ENCODE measurements around the gene DNAI4.
"Not testable (repeated sequence)": the region's sequence is repeated elsewhere in the genome, so short reads cannot be mapped to it uniquely, and the experiment has no call there.

DNAI4 gene

GRCh38 chr1:66927528-66927927 lies 2.9 kb upstream of the DNAI4 start:
- DNase-seq: peak; percentile 49

DNA sequence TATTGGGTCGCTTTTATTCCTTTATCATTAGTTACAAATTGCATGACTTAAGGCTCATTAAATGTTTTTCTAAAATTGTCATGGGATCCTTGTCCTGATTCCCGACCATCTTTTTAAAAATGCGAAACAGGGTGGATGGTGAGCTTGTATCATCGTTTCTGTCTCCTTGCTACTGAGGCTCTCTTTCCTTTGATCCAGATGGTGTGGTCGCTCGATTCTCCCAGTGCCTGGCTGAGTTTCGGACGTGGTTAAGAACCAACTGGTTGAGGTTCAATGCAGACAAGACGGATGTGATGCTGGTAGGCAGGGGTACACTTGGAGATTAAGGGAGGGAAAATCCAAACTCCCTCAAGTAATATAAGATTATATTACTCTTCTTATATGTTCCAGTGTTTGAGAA lies 1.3 kb upstream of the DNAI4 start:
- DNase-seq: peak; percentile 72

DNA sequence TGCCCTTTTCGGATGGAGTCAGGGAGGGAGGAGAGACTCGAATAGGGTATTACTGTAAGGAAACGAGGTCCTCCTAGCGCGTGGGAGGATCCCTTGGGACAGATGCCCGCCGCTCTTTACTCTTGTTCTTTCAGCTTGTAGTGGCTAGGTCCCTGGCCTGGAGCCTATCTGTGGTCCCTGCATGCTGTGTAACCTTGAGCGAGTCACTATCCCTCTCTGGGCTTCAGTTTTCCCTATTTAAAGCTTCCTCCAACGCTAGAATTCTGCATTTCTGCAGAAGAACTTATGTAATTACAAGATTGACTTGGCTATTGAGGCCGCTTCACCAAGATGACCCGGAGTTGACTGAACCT lies 878 bp upstream of the DNAI4 start:
- no peak for DNase-seq

DNA sequence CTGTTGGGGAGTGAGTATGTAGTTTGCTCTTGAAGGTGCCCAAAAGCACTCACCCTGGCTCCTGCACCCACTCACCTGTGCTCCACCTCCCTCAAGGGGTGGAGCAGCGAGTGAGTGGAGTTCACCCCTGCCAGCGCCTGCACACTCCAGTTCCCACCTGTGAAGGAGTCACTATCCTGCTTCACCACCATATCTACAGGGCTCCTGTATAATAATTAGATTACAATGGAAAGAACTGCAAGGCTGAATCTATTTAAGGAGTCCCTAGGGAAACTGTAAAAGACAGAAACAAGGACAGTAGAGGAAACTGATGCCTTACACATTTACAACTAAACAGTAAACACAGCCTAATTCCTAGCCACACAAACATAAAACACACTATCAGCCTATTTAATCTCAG lies 4.1 kb downstream of the DNAI4 start:
- DNase-seq: no peak

DNA sequence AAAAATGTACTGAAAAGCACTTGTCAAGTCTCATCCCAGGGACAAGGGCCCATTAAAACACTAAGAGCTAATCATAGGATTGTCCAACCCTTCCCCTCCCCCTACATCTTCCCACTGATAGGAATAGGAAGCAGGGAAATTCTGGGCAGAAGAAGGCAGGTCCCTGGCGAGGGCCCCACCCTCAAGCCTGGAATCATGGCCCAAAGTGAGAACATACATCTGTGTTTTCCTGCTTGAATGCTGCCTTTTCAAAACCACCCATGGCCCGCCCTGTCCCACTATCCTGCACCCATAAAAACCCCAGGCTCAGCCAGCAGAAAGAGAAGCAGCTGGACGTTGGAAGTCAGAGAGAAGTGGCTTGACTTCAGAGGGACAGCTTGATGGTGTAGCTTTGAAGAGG lies 4.8 kb downstream of the DNAI4 start:
- DNase-seq: peak; percentile 8

DNA sequence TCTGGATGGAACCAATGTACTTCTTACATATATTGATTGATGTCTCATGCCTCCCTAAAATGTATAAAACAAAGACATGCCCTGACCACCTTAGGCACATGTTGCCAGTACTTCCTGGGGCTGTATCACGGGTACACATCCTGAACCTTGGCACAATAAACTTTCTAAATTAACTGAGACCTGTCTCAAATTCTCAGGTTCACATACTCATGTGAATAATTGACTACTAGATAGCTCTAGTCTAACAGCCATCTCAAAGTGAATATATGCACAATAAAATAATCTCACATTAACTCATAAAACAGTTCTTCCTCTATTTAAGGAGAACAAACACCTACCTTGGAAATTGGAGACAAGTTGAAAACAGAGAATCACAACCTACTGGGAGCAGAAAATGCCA lies 5.6 kb downstream of the DNAI4 start:
- DNase-seq: no peak

DNA sequence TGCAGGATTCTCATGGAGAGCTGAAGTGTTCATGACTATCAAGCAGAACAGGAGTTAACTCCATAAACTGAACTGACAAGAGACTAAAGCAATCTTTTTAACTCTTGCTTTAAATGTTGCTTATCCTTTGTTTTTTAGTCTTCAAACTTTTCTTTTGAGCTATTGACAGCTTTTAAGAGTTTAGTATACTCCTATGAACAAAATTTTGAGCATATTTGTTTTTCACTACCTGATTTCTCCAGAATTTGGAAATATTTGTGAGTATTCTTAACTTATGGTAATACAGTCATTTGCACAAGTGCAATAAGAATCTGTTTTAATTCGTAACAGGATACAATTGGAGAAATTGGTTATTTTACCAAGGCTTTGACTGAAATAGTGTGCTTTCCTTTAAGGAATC lies 7.2 kb downstream of the DNAI4 start:
- peak; percentile 37 for DNase-seq

GRCh38 chr1:66916320-66916719 lies 8.3 kb downstream of the DNAI4 start:
- DNase-seq: peak; percentile 97

- not testable (repeated sequence) for DNase-seq
Measured at GRCh38 chr1:66915203-66915602, 9.5 kb downstream of the DNAI4 start.

DNA sequence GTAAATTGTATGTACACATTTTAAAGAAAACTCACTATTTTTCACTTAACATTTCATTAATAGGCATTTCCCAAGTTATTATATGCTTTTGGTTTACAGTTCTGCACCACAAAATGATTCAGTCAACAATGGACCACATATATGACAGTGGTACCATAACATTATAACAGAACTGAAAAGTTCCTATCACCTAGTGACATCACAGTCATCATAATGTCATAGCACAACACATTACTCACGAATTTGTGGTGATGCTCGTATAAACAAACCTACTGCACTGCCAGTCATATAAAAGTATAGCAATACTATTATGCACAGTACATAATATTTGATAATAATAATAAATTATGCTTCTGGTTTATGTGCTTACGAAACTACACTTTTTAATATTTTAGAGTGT lies 30.9 kb downstream of the DNAI4 start:
- no peak for DNase-seq

- DNase-seq: no peak
Measured at GRCh38 chr1:66890621-66891020, 34.0 kb downstream of the DNAI4 start.

DNA sequence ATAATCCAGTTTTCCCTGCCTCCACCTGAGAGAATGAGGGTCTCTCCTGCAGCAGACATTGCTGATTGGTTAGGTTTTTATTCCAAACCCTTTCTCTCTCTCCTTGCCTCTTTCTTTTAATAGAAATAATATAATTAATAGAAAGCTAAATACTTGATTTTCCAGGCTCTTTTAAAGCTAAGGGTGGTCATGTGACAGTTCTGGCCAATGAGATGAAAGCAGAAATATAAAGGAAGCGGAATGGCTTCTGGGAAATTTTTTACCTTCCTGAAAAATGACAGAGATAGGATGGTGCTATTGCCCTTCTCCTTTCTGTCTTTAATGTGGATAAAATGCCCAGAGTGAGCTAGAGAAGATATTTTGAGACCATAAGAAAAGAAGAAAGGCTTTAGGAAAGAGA lies 35.6 kb downstream of the DNAI4 start:
- no peak for DNase-seq

- DNase-seq: no peak
Measured at GRCh38 chr1:66876664-66877063, 48.0 kb downstream of the DNAI4 start.

GRCh38 chr1:66873111-66873510 lies 51.5 kb downstream of the DNAI4 start:
- no peak for DNase-seq

DNA sequence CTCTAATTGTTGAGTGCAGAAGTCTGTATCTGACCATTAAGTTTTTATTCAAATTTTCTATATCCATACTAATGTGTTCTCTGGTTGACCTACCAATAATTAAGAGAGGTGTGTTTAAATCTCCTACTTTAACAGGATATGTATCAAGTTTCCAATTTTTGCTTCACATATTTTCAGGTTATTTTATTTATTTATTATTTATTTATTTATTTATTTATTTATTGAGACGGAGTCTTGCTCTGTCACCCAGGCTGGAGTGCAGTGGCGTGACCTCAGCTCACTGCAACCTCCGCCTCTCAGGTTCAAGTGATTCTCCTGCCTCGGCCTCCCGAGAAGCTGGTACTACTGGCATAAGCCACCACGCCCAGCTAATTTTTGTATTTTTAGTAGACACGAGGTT lies 52.6 kb downstream of the DNAI4 start:
- DNase-seq: not testable (repeated sequence)

DNA sequence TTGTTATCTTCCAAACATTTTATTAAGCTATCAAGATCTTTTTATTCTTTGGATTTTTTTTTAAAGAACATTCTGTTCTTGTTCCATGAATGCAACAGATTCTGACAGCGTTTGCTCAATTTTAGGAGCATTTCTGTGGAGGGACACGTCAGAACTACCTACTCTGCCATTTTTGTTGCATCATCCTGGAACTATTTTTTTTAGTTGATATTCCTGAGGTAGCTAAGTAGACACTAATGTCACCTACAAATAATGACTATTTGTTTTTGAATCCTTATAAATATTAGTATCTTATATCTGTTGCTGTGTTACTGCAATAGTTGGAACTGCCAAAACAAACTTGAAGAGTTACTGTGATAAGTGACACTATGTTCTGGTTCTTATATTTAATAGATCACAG lies 57.2 kb downstream of the DNAI4 start:
- DNase-seq: no peak

- DNase-seq: no peak
Measured at GRCh38 chr1:66860529-66860928, 64.1 kb downstream of the DNAI4 start.

- DNase-seq: no peak
Measured at GRCh38 chr1:66853379-66853778, 71.3 kb downstream of the DNAI4 start.

DNA sequence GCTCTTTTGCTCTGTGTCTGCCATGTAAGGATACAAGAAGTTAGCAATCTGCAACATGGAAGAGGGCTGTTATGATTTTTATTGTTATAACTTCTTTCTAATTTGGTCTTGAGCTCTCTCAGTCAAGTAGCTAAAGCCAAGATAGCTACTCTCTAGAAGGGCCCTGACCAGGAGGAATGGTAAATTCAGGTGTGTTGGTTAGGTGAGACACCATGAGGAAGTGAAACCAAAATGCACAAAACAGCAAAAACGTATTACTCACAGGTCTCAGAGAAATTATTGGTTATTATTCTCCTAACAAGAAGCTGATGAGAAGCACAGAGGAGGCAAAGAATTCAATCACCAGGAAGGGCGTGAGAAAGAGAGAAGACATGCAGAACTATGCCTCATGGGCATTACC lies 71.8 kb downstream of the DNAI4 start:
- no peak for DNase-seq

DNA sequence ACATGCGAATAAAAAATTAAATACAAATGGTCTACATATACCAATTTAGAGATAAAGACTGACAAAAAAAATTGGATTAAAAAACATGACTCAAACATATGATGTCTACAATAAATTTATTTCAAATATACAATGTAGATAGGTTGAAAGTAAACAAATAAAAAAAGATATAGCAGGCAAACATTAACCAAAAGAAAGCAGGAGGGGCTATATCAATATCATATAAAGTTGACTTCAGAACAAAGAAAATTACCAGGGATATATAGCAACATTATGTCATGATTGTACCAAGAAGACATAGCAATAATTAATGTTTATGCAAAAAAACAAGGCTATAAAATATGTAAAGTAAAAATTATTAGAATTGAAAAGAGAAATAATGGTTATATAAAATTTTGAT lies 73.7 kb downstream of the DNAI4 start:
- no peak for DNase-seq

DNA sequence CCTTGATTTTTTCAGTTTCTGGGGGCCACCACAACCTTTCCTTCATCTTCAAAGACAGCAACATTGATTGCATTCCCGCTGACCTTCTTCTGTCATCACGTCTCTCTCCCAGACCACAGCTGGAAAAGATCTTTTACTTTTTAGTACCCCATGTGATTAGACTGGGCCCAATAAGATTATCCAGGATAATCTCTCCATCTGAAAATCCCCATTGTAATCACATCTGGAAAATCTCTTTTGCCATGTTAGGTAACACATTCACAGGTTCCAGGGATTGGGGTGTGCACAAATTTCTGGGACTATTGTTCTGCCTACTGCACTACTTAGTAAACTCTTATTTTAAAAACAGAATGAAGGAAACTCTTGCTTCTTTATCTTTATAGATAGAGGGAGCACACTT lies 76.5 kb downstream of the DNAI4 start:
- DNase-seq: no peak

GRCh38 chr1:66840929-66841328 lies 83.7 kb downstream of the DNAI4 start:
- peak; percentile 37 for DNase-seq

GRCh38 chr1:66834926-66835325 lies 89.7 kb downstream of the DNAI4 start:
- DNase-seq: no peak

- DNase-seq: no peak
Measured at GRCh38 chr1:66833112-66833511, 91.5 kb downstream of the DNAI4 start.

DNA sequence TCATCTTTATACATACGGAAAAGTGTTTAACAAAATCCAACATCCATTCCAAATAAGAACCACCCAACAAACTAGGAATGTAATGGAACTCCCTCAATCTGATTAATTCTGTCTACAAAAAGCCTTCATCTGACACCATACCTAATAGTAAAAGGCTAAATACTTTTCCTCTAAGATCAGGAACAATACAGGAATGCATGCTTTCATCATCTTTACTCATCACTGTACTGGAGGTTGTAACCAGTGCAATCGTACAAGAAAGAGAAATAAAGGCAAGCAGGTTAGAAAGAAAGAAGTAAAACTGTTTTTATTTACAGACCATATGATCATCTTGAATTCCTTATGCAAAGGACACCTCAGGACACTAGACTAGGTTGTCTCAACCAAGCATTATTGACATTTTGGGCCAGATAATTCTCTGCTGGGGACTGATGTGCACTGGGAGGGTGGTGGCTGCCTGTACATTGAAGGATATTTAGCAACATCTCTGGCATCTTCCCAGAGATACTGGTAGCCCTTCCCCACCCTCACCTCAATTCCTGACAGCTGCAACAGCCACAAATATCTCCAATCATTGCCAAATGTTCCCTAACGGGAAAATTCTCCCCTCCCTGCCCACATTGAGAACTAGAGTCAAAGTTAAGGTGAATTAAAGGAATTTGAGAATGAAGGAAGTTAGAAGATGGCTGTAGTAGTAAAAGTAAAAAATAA lies 93.0 kb downstream of the DNAI4 start:
- no peak for DNase-seq

GRCh38 chr1:66824771-66825170 lies 99.9 kb downstream of the DNAI4 start:
- DNase-seq: no peak
